Loucy (cell line): ENCODE results near the gene DNAH17.

Experiments
- H2AFZ ChIP-seq: fragments of 200-600 bp; sonication (generic); 2 replicates; pipeline ENCODE4 v1.6.0; 2016; ENCODE audit warnings: antibody characterized with exemption, mild to moderate bottlenecking, low read length, moderate library complexity
- H3F3A ChIP-seq: fragments of 200-600 bp; 2 replicates; pipeline ENCODE4 v1.6.0; 2016; ENCODE audit warnings: antibody characterized with exemption, low read depth, mild to moderate bottlenecking
- H3K27me3 ChIP-seq: fragments of 200-600 bp; sonication (generic); 2 replicates; pipeline ENCODE4 v1.6.1; 2014; ENCODE audit warnings: low read length, mild to moderate bottlenecking; ENCODE audit not compliant: insufficient read depth, poor library complexity, severe bottlenecking
- H3K36me3 ChIP-seq: fragments of 200-600 bp; sonication (generic); 2 replicates; pipeline ENCODE4 v1.6.1; 2016; ENCODE audit warnings: low read length; ENCODE audit not compliant: insufficient read depth
- H3K4me1 ChIP-seq: fragments of 200-600 bp; sonication (generic); 2 replicates; pipeline ENCODE4 v1.5.1; 2014; ENCODE audit warnings: low read length, mild to moderate bottlenecking; ENCODE audit not compliant: insufficient read depth, poor library complexity, severe bottlenecking
- H3K4me2 ChIP-seq: fragments of 200-600 bp; sonication (generic); 2 replicates; pipeline ENCODE4 v1.6.0; 2014; ENCODE audit warnings: antibody characterized with exemption, low read length, low read depth, mild to moderate bottlenecking; ENCODE audit not compliant: poor library complexity, severe bottlenecking
- H3K4me3 ChIP-seq: fragments of 200-600 bp; sonication (generic); 2 replicates; pipeline ENCODE4 v1.5.1; 2014; ENCODE audit warnings: low read length, mild to moderate bottlenecking, mixed read lengths; ENCODE audit not compliant: poor library complexity, severe bottlenecking
- H3K79me2 ChIP-seq: fragments of 200-600 bp; sonication (generic); 2 replicates; pipeline ENCODE4 v1.6.1; 2014; ENCODE audit warnings: low read length; ENCODE audit not compliant: insufficient read depth
- H3K9ac ChIP-seq: fragments of 200-600 bp; sonication (generic); 2 replicates; pipeline ENCODE4 v1.6.0; 2014; ENCODE audit warnings: mild to moderate bottlenecking, low read depth, low read length, moderate library complexity; ENCODE audit not compliant: poor library complexity, severe bottlenecking
- H3K9me2 ChIP-seq: fragments of 200-600 bp; sonication (generic); replicated peaks from 2 replicates; pipeline ENCODE4 v1.6.1; 2016; ENCODE audit warnings: low read depth, low read length, mixed read lengths
- H3K9me3 ChIP-seq: fragments of 200-600 bp; sonication (generic); 2 replicates; pipeline ENCODE4 v1.6.1; 2014; ENCODE audit warnings: mild to moderate bottlenecking, antibody characterized with exemption, low read length, low read depth; ENCODE audit not compliant: insufficient read depth
- H4K20me1 ChIP-seq: fragments of 200-600 bp; sonication (generic); 2 replicates; pipeline ENCODE4 v1.6.0; 2014; ENCODE audit warnings: antibody characterized with exemption, low read length, mild to moderate bottlenecking; ENCODE audit not compliant: insufficient read depth, poor library complexity, severe bottlenecking
- EZH2phosphoT487 ChIP-seq: fragments of 200-600 bp; IDR thresholded peaks from 2 replicates; pipeline ENCODE4 v1.6.1; 2018; ENCODE audit warnings: antibody characterized with exemption, mild to moderate bottlenecking, moderate library complexity, borderline replicate concordance
- TF ChIP-seq, protein P1 (sequence below): fragments of 200-600 bp; sonication (generic); conservative IDR thresholded peaks from 2 replicates; pipeline ENCODE4 v1.5.1; 2014; ENCODE audit warnings: mild to moderate bottlenecking, antibody characterized with exemption, low read length

The DNAH17 gene

DNA sequence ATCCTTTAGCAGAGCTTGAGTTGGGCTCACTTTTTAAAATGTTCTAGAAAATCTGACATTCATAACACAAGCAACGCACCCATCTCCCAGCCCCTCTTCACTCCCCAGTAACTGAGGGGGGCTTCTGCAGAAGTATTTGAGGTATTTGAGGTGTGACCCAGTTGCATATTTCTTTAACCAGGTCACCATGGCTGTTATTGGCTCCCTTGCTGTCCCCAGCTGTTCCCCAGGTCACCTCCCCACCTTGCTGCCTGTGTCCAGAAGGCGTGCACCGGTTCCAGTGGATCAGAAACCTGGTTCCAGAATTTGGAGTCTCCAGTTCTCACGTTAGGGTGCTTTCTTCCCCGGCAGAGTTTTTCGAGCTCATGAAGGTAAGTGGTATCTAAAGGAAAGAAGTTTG lies 184.9 kb downstream of the DNAH17 start:
- no peaks in the 10 kb centered on the region for H3F3A ChIP-seq
- H3K4me1 ChIP-seq, result peaks cover 12% of the 10 kb centered on the region
- H3K9me2 ChIP-seq, result no peaks in the 10 kb centered on the region
- H3K9ac ChIP-seq, result no peak overlapping the region
- H3K4me2 ChIP-seq, result no peak overlapping the region
- TF ChIP-seq, protein P1, sequence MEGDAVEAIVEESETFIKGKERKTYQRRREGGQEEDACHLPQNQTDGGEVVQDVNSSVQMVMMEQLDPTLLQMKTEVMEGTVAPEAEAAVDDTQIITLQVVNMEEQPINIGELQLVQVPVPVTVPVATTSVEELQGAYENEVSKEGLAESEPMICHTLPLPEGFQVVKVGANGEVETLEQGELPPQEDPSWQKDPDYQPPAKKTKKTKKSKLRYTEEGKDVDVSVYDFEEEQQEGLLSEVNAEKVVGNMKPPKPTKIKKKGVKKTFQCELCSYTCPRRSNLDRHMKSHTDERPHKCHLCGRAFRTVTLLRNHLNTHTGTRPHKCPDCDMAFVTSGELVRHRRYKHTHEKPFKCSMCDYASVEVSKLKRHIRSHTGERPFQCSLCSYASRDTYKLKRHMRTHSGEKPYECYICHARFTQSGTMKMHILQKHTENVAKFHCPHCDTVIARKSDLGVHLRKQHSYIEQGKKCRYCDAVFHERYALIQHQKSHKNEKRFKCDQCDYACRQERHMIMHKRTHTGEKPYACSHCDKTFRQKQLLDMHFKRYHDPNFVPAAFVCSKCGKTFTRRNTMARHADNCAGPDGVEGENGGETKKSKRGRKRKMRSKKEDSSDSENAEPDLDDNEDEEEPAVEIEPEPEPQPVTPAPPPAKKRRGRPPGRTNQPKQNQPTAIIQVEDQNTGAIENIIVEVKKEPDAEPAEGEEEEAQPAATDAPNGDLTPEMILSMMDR, result no peak
- no peak for TF ChIP-seq EZH2phosphoT487
- no peaks in the 10 kb centered on the region for H3K27me3 ChIP-seq
- H3K4me3 ChIP-seq, result no peak overlapping the region
- peaks cover 84% of the 10 kb centered on the region for H3K79me2 ChIP-seq
- peaks cover 50% of the 10 kb centered on the region; the same call in 1 of the 2 replicates for H3K36me3 ChIP-seq
- no peaks in the 10 kb centered on the region for H3K9me3 ChIP-seq
- peaks cover 56% of the 10 kb centered on the region for H4K20me1 ChIP-seq
- no peak overlapping the region for H2AFZ ChIP-seq

DNA sequence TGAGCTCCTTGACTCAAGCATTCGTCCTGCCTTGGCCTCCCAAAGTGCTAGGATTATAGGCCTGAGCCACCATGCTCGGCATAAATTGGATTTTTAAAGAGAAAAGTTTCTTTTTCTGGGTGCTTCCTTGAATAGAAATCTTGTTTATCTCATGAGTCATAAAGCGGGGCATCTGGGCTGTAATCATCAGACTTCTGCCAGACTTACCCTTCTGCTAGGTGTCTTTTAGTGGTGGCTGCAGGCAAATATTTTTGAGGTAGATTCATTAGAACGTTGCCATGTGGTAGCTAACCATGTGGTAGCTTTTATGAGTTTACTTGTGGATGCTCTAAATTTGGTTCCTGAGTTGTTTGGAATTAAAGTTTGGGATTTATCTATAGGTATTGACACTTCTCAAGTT lies 185.4 kb downstream of the DNAH17 start:
- H3K9ac ChIP-seq, result no peak overlapping the region
- H4K20me1 ChIP-seq, result peaks cover 56% of the 10 kb centered on the region
- H3F3A ChIP-seq, result no peaks in the 10 kb centered on the region
- no peak for TF ChIP-seq EZH2phosphoT487
- TF ChIP-seq, protein P1, result no peak
- H3K4me2 ChIP-seq, result no peak overlapping the region
- H3K36me3 ChIP-seq, result peaks cover 46% of the 10 kb centered on the region; the same call in 1 of the 2 replicates
- H3K4me3 ChIP-seq, result no peak overlapping the region
- no peaks in the 10 kb centered on the region for H3K9me2 ChIP-seq
- H3K9me3 ChIP-seq, result no peaks in the 10 kb centered on the region
- peaks cover 14% of the 10 kb centered on the region for H3K4me1 ChIP-seq
- peaks cover 85% of the 10 kb centered on the region for H3K79me2 ChIP-seq
- H2AFZ ChIP-seq, result no peak overlapping the region
- H3K27me3 ChIP-seq, result no peaks in the 10 kb centered on the region

DNA sequence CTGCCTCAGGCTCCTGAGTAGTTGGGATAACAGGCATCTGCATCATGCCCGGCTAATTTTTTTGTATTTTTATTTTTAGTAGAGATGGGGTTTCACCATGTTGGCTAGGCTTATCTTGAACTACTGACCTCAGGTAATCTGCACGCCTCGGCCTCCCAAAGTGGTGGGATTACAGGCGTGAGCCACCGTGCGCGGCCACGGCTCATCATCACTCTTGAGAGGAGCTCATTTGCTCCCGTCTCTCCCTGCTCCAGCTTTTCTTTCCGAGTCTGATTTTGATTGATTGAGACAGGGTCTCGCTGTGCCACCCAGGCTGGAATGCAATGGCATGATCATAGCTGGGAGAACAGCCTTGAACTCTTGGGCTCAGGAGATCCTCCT lies 186.2 kb downstream of the DNAH17 start:
- Histone ChIP-seq H3K27me3 (no peaks in the 10 kb centered on the region), H3K9me3 (no peaks in the 10 kb centered on the region), H3K9ac (no peak overlapping the region), H3K9me2 (no peaks in the 10 kb centered on the region), H3K4me1 (peaks cover 22% of the 10 kb centered on the region), H3K36me3 (peaks cover 38% of the 10 kb centered on the region; the same call in 1 of the 2 replicates), H3F3A (no peaks in the 10 kb centered on the region), H3K79me2 (peaks cover 89% of the 10 kb centered on the region), H4K20me1 (peaks cover 61% of the 10 kb centered on the region), H3K4me2 (no peak overlapping the region), H2AFZ (no peak overlapping the region), H3K4me3 (no peak overlapping the region)
- no peak for TF ChIP-seq EZH2phosphoT487
- TF ChIP-seq, protein P1, result no peak
